ENCODE results near the gene ITPKA. TPM values are rescaled to one million over a fixed set of nuclear protein-coding genes. Genes with fewer than 3 reads are reported as not detected.

The ITPKA gene
- total RNA-seq, 1 experiment from 2014 or later, result 7.7 TPM

- DNase-seq (ENCODE audit: low read depth), result peak; percentile 93
Measured at GRCh38 chr15:41490355-41490754, 3.3 kb upstream of the ITPKA start.

DNA sequence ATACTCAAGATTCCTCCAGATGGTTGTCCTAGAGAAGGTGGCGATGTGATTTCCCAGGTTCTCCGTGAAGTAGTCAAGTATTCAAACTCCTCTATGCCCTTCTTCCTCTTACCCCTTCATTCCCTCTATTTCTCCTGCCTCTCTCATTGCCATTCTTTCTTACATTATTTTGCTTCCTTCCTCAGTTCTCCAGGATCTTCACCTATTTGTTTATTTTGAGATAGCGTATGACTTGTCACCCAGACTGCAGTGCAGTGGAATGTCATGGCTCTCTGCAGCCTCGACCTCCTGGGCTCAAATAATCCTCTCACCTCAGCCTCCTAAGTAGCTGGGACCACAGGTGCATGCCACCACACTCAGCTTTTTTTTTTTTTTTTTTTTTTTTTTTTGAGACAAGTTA is 1.8 kb upstream of the ITPKA start:
- DNase-seq (ENCODE audit: low read depth), result no peak

- no peak for DNase-seq (ENCODE audit: low read depth)
Measured at GRCh38 chr15:41492597-41493204, 973 bp upstream of the ITPKA start.

GRCh38 chr15:41493902-41494189 is 172 bp downstream of the ITPKA start:
- no peak for DNase-seq (ENCODE audit: low read depth)

- peak; percentile 51 for DNase-seq (ENCODE audit: low read depth)
Measured at GRCh38 chr15:41494190-41494921, 682 bp downstream of the ITPKA start.

- DNase-seq (ENCODE audit: low read depth), result no peak
Measured at GRCh38 chr15:41494922-41495735, 1.5 kb downstream of the ITPKA start.

GRCh38 chr15:41495736-41496599 is 2.3 kb downstream of the ITPKA start:
- DNase-seq (ENCODE audit: low read depth), result no peak

GRCh38 chr15:41498657-41499056 is 5.0 kb downstream of the ITPKA start:
- DNase-seq (ENCODE audit: low read depth), result no peak

- DNase-seq (ENCODE audit: low read depth), result peak; percentile 24
Measured at GRCh38 chr15:41499109-41499851, 5.6 kb downstream of the ITPKA start.

DNA sequence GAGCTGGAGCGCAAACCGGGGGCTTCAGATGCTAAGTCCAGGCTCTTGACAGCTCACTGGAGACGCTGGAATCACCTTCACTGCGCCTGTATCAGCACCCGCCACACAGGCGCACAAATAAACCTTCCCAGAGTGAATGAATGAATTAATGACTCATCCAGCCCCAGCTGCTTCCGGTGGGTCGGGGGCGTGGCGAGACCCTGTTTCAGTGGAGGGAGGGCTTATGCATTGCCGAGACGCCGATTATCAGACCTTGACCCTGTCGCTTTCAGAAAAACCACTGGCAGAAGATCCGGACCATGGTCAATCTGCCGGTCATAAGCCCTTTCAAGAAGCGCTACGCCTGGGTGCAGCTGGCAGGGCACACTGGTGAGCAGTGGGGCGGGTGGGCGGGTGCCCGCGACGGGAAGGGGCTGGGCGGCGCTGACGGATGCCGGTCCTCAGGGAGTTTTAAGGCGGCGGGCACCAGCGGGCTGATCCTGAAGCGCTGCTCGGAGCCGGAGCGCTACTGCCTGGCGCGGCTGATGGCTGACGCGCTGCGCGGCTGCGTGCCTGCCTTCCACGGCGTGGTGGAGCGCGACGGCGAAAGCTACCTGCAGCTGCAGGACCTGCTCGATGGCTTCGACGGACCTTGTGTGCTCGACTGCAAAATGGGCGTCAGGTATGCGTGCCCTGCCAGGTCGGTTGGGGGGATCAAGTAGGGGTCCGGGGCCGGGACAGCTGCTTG is 7.7 kb downstream of the ITPKA start:
- DNase-seq (ENCODE audit: low read depth), result peak; percentile 23

- no peak for DNase-seq (ENCODE audit: low read depth)
Measured at GRCh38 chr15:41501931-41502794, 8.5 kb downstream of the ITPKA start.

- DNase-seq (ENCODE audit: low read depth), result no peak
Measured at GRCh38 chr15:41502795-41503668, 9.4 kb downstream of the ITPKA start.

DNA sequence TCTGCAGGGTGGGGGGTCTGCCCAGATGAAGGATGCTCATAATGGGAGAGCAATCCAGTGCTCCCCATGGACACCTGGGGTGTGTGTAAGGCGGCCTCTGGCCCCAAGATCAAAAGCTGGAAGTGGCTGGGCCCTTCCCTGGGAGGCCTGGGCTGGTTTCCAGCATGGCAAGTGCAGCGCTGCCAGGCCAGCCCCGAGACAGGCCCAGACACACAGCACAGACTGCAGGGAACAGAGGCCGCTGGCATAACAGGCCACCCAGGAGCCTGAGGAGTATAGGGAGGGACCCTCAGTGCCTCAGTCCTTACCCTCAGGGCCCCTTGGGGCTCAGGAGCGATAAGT is 10.0 kb downstream of the ITPKA start:
- no peak for DNase-seq (ENCODE audit: low read depth)

GRCh38 chr15:41504751-41505492 is 11.2 kb downstream of the ITPKA start:
- DNase-seq (ENCODE audit: low read depth), result no peak

GRCh38 chr15:41505776-41506175 is 12.1 kb downstream of the ITPKA start:
- no peak for DNase-seq (ENCODE audit: low read depth)

GRCh38 chr15:41506796-41507341 is 13.2 kb downstream of the ITPKA start:
- DNase-seq (ENCODE audit: low read depth), result no peak

GRCh38 chr15:41507820-41508290 is 14.2 kb downstream of the ITPKA start:
- no peak for DNase-seq (ENCODE audit: low read depth)

DNA sequence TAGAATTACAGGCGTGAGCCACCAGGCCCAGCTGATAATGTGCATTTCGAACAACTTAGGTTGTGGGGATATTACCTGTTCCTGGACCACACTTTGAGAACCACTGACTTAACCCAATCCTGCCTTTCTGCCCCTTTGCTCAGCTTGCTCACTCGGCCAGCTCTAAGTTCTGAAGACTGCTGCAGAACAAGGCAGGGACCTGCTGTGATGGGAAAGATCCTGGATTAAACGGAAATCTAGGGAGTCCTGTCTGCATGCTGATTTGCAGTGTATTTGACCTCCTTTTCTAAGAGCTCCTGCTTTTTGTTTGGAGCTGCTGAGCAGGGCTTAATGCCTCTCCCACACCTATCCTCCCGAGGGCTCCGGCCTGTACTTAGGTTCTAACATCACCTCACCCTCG is 17.1 kb downstream of the ITPKA start:
- no peak for DNase-seq (ENCODE audit: low read depth)

Data from Daoy (cell line).